AG09309 (cell line): ENCODE results near the gene SMOC2.

Source experiments
- DNase-seq: peaks from one replicate; pipeline ENCODE4 v3.0.0-alpha.2; 2010; ENCODE audit warnings: low read depth
- H3K4me3 ChIP-seq: 2 replicates; pipeline ENCODE4 v1.5.1; 2011; ENCODE audit warnings: mild to moderate bottlenecking, low read depth, low read length, moderate library complexity; ENCODE audit not compliant: control insufficient read depth
- TF ChIP-seq, protein P1 (sequence below): IDR thresholded peaks from 2 replicates; pipeline ENCODE4 v1.5.1; 2011; ENCODE audit warnings: mild to moderate bottlenecking, low read depth, low read length, inconsistent platforms; ENCODE audit not compliant: insufficient read depth, control insufficient read depth; ENCODE audit errors: missing control alignments

SMOC2 gene

DNA sequence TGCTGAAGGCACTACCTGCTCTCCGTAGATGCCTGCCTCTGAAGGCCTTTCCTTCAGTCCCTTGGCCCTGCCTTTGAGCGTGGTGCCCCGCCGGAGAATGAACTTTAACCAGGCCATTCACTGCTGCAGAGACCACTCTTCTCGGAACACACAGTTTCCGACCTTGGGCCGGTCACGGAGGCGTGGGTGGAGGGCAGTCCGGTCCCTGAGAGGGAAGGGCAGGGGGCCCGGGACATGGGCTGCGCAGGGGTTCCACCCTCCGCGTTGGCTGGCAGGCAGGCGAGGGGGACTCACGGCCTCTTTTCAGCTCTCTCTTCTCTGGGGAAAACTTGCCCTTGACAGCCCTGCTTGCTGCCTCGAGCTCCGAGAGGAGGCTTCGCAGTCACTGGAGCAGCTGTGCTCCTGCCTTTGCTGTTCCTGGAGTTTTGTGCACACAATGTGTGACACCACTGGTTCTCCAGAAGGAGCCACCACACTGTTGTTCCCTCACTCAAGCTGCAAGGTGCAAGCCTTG lies 187.8 kb downstream of the SMOC2 start:
- no peak for DNase-seq
- TF ChIP-seq, protein P1, sequence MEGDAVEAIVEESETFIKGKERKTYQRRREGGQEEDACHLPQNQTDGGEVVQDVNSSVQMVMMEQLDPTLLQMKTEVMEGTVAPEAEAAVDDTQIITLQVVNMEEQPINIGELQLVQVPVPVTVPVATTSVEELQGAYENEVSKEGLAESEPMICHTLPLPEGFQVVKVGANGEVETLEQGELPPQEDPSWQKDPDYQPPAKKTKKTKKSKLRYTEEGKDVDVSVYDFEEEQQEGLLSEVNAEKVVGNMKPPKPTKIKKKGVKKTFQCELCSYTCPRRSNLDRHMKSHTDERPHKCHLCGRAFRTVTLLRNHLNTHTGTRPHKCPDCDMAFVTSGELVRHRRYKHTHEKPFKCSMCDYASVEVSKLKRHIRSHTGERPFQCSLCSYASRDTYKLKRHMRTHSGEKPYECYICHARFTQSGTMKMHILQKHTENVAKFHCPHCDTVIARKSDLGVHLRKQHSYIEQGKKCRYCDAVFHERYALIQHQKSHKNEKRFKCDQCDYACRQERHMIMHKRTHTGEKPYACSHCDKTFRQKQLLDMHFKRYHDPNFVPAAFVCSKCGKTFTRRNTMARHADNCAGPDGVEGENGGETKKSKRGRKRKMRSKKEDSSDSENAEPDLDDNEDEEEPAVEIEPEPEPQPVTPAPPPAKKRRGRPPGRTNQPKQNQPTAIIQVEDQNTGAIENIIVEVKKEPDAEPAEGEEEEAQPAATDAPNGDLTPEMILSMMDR, result no peak
- no peak overlapping the region for H3K4me3 ChIP-seq

- TF ChIP-seq, protein P1, result no peak
- no peak overlapping the region for H3K4me3 ChIP-seq
- DNase-seq, result no peak
Measured at GRCh38 chr6:168631564-168631963, 190.6 kb downstream of the SMOC2 start.

DNA sequence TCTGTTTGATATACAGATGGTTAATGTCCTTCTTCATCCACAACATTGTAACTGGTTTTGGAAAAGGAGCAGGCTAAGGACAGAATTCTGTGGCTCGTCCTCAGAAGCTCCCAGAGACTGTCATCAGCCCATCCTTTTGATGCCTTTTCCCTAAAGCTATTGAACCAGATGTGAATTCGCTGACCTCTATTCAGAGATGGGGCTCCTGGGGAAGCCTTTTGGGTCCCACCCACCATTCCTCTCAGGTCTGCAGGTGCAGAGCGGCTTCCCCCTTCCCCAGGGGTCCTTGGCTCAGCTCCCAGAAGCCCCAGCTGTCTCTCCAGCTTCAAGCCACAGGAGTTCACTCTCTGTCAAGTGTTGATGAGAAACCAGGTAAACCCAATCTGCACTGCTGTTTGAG lies 191.7 kb downstream of the SMOC2 start:
- H3K4me3 ChIP-seq, result no peak overlapping the region
- DNase-seq, result no peak
- TF ChIP-seq, protein P1, result no peak

DNA sequence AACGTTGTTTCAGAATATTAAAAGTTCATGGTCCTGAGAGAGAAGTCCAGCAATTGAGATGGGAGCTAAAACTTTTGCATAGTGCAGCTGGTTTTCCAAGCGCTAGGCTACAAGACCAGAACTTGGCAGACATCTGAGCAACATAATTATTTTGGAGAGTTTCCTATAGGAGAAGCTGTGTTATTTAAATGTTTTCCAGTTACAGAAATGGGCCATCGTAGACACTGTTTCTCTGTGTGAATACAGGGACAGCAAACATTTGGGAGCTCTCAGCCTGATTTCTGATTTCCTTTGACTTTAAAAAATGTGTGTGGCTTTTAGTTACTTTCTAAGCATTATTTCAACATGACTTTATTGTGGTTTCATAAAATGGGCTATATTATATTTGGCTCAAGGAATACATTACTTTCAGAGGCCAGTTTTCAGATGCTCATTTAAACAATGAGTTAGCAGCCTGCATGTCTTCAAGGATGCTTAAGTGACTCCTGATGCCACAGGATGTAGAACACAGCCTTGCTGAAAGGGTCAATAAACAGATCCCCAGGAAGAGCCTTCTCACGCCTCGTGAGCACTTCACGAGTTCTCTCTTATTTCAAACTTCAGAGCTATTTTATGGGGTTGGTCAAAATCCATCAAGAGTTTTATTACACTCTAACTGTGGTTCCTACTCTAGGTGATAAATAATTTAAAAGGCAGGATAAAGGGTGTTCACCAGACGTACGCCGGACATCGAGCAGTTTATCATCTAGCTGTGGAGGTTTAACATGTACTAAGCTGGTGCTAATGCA lies 193.8 kb downstream of the SMOC2 start:
- no peak overlapping the region for H3K4me3 ChIP-seq
- TF ChIP-seq, protein P1, result no peak
- DNase-seq, result no peak

DNA sequence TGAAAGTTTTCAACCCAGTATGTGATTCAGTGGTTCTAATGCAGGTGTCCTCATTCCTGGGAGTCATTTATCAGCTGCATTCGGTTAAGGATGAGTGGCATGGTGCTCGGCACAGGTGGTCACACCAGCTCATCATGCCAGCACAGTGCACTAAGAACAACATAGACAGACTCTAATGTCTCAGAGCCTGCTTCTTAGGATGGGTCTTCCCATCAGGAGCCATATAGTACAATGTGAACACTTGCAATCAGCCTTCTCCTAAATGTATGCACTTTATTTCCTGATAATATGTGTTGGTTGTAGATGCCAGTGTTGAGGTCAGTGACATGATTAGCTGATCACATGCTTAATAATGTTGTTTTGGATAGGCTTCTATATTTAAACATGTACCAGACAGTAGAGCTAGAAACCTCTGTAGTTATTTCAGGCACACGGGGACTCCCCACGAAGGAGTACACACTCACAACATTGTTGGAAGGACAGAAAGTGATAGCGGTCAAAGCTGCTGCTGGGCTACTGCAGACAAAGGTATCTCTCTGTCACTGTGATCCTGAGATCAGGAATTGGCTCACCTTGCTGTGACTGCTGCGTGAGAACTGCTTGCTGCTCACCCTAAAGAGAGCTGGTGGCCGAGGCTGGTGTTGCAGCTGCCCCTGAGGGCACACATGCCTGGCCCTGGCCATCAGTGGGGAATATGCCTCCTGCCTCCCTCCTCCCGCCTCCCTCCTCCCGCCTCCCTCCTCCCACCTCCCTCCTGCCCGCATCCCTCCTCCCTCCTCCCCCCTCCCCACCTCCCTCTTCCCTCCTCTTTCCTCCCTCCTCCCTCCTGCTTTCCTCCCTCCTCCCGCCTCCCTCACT lies 195.4 kb downstream of the SMOC2 start:
- TF ChIP-seq, protein P1, result no peak
- H3K4me3 ChIP-seq, result no peak overlapping the region
- no peak for DNase-seq

DNA sequence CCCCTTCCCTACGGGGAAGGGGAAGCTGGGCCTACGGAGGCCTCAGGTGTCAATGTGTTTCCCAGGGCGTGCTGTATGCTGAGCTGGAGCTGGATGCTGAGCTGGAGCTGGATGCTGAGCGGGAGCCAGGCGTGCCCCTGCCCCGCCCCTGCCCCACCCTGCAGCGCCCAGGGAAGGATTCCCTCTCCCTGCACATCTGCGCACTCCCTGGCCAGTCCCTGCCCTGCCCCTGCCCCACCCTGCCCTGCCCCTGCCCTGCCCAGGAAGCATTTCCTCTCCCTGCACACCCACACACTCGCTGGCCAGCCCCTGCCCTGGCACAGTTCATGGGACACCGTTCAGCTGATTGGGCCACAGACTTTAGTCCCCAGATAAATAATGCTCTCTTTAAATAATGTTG lies 196.8 kb downstream of the SMOC2 start:
- no peak for DNase-seq
- no peak overlapping the region for H3K4me3 ChIP-seq
- TF ChIP-seq, protein P1, result no peak
